Measurements from ENCODE around the gene SF1.

Gene SF1

DNA sequence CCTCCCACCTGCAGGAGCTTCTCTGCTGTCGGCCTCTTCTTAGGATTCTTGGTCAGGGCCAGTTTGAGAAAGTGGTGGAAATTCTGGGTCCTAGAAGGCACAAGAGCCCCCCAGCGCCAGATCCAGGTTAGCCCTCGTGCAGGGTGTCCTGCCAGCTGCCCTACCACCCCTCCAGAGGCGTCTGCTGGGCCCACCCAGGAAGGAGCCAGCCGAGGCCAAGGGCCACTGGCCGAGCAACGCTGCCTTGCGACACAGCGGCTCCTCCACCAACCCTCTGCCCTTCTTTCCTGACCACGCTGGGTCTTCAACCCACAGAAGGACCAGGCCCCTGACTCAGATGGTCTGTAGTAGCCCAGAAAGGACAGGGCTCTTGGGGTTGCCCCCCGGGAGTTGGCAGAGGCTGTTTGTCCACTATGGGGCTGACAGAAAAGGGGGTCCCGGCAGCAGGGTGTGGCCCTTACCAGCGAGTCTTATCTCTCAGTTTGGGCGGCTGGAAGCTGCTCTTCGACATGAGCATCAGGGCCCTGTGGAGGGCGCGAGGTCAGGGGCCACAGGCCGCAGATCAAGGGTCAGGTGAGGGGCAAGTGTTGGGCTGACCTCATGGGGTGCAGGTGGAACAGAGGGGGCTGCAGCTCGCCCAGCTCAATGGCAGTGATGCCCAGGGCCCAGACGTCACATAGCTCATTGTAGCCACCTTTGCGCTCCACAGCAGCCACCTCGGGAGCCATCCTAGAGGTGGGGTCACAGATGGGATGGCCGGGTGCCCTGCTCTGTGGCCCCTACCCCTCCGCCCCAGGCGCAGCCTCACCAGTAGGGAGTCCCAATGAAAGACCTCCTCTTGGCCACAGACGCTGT, 22.2 kb upstream of the SF1 start:
- H3K9me3 ChIP-seq (ENCODE audit: insufficient read depth, low read depth, low read length), result no peaks in the 10 kb centered on the region
- no peak overlapping the region for H2AK5ac ChIP-seq (ENCODE audit: low read length)
- H3K79me2 ChIP-seq (ENCODE audit: control insufficient read depth, insufficient read depth, low read length, poor library complexity), result no peaks in the 10 kb centered on the region
- H3K4me1 ChIP-seq (ENCODE audit: control insufficient read depth in 1 of 2, insufficient read depth in 2 of 2, low read length in 2 of 2), result peaks cover 8 to 15% of the 10 kb centered on the region in 2 experiments
- H4K12ac ChIP-seq (ENCODE audit: low read depth, low read length), result no peak overlapping the region
- no peak overlapping the region for H2AFZ ChIP-seq (ENCODE audit: insufficient read depth, low read length, poor library complexity)
- no peak overlapping the region for H4K91ac ChIP-seq (ENCODE audit: low read depth, low read length)
- H3K18ac ChIP-seq (ENCODE audit: low read length), result no peak overlapping the region
- H2BK5ac ChIP-seq (ENCODE audit: low read depth, low read length, poor library complexity), result no peak overlapping the region
- WGBS (ENCODE audit: extremely low coverage, insufficient coverage, insufficient read length), result no CpG with 5 or more reads among the region's 26 CpGs
- H3K14ac ChIP-seq (ENCODE audit: low read length), result no peak overlapping the region
- H3K4ac ChIP-seq (ENCODE audit: low read depth, low read length), result no peak overlapping the region
- H4K8ac ChIP-seq (ENCODE audit: low read depth, low read length), result no peak overlapping the region
- H3K9ac ChIP-seq (ENCODE audit: low read length), result no peak overlapping the region
- no peak overlapping the region for H3K23ac ChIP-seq (ENCODE audit: low read length)
- peaks cover 11% of the 10 kb centered on the region for H3K79me1 ChIP-seq (ENCODE audit: low read length)
- H3K27ac ChIP-seq (ENCODE audit: low read depth, low read length), result no peak overlapping the region
- H3K4me2 ChIP-seq (ENCODE audit: low read length), result no peak overlapping the region
- H2BK12ac ChIP-seq (ENCODE audit: low read length), result no peak overlapping the region
- no peak overlapping the region for H2BK120ac ChIP-seq (ENCODE audit: insufficient read depth, low read length, poor library complexity)
- no peak for DNase-seq
- H3K4me3 ChIP-seq (ENCODE audit: low read depth, low read length), result no peak overlapping the region
- peaks cover 44 to 47% of the 10 kb centered on the region in 2 experiments for H3K36me3 ChIP-seq (ENCODE audit: control insufficient read depth in 1 of 2, insufficient read depth in 2 of 2, low read length in 2 of 2)
- H3K27me3 ChIP-seq (ENCODE audit: insufficient read depth, low read length), result no peaks in the 10 kb centered on the region

DNA sequence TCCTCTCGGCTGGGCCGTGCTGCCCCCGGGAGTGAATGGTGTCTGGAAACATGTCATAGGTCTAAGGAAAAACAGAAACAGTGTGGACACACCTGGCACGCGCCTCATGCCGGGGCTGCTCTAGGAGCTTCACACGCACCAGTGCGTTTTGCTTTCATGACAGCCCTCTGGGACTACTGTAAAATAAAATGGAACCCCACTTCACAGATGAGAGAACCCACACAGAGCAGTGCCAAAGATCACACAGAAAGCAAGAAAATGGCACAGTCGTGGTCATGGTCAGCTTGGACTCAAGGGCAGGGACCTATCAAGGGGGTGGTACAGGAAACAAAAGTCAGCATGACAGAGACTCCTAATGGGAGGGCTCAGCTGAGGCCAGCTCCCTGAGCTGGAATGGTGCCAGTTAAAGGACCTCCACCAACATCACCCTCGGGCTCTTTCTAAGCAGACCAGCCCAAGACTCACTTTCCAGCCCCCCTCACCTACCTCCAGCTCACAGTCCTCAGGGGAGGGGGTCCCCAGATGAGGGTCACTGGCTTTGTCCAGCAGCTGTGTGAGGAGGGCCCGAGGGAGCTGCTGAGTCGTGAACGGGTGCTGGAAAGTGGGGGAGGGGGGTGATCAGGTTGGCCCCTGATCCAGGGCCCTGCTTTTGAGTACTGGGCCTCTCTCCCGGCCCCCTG, 21.4 kb upstream of the SF1 start:
- H3K27me3 ChIP-seq (ENCODE audit: insufficient read depth, low read length), result no peaks in the 10 kb centered on the region
- no CpG with 5 or more reads among the region's 14 CpGs for whole genome bisulfite sequencing (ENCODE audit: extremely low coverage, insufficient coverage, insufficient read length)
- no peak overlapping the region for H3K23ac ChIP-seq (ENCODE audit: low read length)
- peaks cover 36 to 39% of the 10 kb centered on the region in 2 experiments for H3K36me3 ChIP-seq (ENCODE audit: control insufficient read depth in 1 of 2, insufficient read depth in 2 of 2, low read length in 2 of 2)
- H4K91ac ChIP-seq (ENCODE audit: low read depth, low read length), result no peak overlapping the region
- H2BK12ac ChIP-seq (ENCODE audit: low read length), result no peak overlapping the region
- no peak overlapping the region for H3K9ac ChIP-seq (ENCODE audit: low read length)
- DNase-seq, result no peak
- no peaks in the 10 kb centered on the region for H3K79me2 ChIP-seq (ENCODE audit: control insufficient read depth, insufficient read depth, low read length, poor library complexity)
- no peak overlapping the region for H4K12ac ChIP-seq (ENCODE audit: low read depth, low read length)
- peaks cover 11% of the 10 kb centered on the region for H3K79me1 ChIP-seq (ENCODE audit: low read length)
- H2BK5ac ChIP-seq (ENCODE audit: low read depth, low read length, poor library complexity), result no peak overlapping the region
- no peak overlapping the region for H3K4me2 ChIP-seq (ENCODE audit: low read length)
- no peak overlapping the region for H2AFZ ChIP-seq (ENCODE audit: insufficient read depth, low read length, poor library complexity)
- no peak overlapping the region for H3K14ac ChIP-seq (ENCODE audit: low read length)
- no peak overlapping the region for H3K27ac ChIP-seq (ENCODE audit: low read depth, low read length)
- H2AK5ac ChIP-seq (ENCODE audit: low read length), result no peak overlapping the region
- no peak overlapping the region for H3K4me3 ChIP-seq (ENCODE audit: low read depth, low read length)
- no peak overlapping the region for H3K18ac ChIP-seq (ENCODE audit: low read length)
- H4K8ac ChIP-seq (ENCODE audit: low read depth, low read length), result no peak overlapping the region
- H3K4ac ChIP-seq (ENCODE audit: low read depth, low read length), result no peak overlapping the region
- no peak overlapping the region for H2BK120ac ChIP-seq (ENCODE audit: insufficient read depth, low read length, poor library complexity)
- no peaks in the 10 kb centered on the region for H3K9me3 ChIP-seq (ENCODE audit: insufficient read depth, low read depth, low read length)
- peaks cover 8 to 15% of the 10 kb centered on the region in 2 experiments for H3K4me1 ChIP-seq (ENCODE audit: control insufficient read depth in 1 of 2, insufficient read depth in 2 of 2, low read length in 2 of 2)

DNA sequence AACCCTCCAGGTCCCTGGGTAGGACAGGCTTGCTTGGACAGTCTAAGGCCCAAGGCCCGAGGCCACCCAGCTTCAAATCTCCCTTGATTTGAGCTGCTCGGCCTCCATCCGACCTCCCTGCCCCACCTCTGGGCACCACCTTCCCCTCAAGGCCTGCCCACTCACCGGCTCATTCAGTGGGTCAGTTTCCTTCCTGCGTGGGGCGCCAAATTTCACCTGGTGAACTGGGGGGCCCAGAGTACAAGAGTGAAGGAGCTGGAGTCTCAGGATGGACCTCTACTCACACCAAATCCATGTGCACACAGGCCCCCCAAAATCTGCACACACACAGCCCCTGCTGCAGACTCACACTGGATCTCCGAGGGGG, 20.9 kb upstream of the SF1 start:
- Histone ChIP-seq H3K4me1 (ENCODE audit: control insufficient read depth in 1 of 2, insufficient read depth in 2 of 2, low read length in 2 of 2) (peaks cover 8 to 14% of the 10 kb centered on the region in 2 experiments), H4K12ac (ENCODE audit: low read depth, low read length) (no peak overlapping the region), H4K8ac (ENCODE audit: low read depth, low read length) (no peak overlapping the region), H3K36me3 (ENCODE audit: control insufficient read depth in 1 of 2, insufficient read depth in 2 of 2, low read length in 2 of 2) (peaks cover 31 to 34% of the 10 kb centered on the region in 2 experiments), H2AFZ (ENCODE audit: insufficient read depth, low read length, poor library complexity) (no peak overlapping the region), H3K79me1 (ENCODE audit: low read length) (peaks cover 11% of the 10 kb centered on the region), H4K91ac (ENCODE audit: low read depth, low read length) (no peak overlapping the region), H3K18ac (ENCODE audit: low read length) (no peak overlapping the region), H2AK5ac (ENCODE audit: low read length) (no peak overlapping the region), H3K23ac (ENCODE audit: low read length) (no peak overlapping the region), H3K4ac (ENCODE audit: low read depth, low read length) (no peak overlapping the region), H3K27ac (ENCODE audit: low read depth, low read length) (no peak overlapping the region), H3K79me2 (ENCODE audit: control insufficient read depth, insufficient read depth, low read length, poor library complexity) (no peaks in the 10 kb centered on the region), H3K27me3 (ENCODE audit: insufficient read depth, low read length) (no peaks in the 10 kb centered on the region), H2BK120ac (ENCODE audit: insufficient read depth, low read length, poor library complexity) (no peak overlapping the region), H3K4me2 (ENCODE audit: low read length) (no peak overlapping the region), H3K14ac (ENCODE audit: low read length) (no peak overlapping the region), H3K4me3 (ENCODE audit: low read depth, low read length) (no peak overlapping the region), H3K9ac (ENCODE audit: low read length) (no peak overlapping the region), H3K9me3 (ENCODE audit: insufficient read depth, low read depth, low read length) (no peaks in the 10 kb centered on the region), H2BK12ac (ENCODE audit: low read length) (no peak overlapping the region), H2BK5ac (ENCODE audit: low read depth, low read length, poor library complexity) (no peak overlapping the region)
- no peak for DNase-seq
- no CpG with 5 or more reads among the region's 7 CpGs for WGBS (ENCODE audit: extremely low coverage, insufficient coverage, insufficient read length)

DNA sequence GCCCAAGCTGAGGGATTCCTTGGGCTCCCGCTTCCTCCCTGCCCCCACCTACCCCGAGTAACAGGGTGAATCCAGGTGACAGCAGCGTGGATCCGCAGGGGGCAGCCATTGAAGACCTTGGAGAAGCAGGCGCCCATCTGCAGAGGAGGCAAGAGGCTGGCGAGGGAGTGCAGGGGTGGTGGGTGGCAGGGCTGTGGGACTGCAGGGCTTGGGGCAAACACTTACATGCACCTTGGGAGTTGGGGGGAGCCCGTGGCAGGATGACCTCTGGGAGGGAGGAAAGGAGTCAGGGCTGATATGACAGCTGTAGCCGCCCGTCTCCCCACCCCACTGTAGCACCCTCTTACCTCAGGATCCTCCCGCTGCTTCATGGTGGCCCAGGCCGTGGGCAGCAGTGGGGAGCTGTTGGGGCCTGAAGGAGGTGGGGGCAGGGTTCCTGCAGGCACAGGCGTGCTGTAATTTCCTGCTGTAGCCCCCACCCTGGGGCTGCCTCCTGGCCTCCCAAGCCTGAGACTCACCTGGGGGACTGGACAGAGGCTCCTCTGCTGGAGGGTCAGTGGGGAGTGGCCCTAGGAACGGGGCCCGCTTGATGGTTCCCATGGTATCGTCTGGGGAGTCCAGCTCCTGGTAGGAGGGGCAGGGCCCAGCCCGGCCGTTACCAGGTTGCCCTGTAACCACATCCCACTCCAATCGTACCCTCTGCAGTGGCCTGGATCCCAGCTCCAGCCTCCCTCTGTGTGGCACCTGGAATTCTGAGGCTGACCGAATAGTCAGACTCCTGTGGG, 18.6 kb upstream of the SF1 start:
- no peak overlapping the region for H2AFZ ChIP-seq (ENCODE audit: insufficient read depth, low read length, poor library complexity)
- H3K18ac ChIP-seq (ENCODE audit: low read length), result no peak overlapping the region
- no peak overlapping the region for H4K91ac ChIP-seq (ENCODE audit: low read depth, low read length)
- H3K4ac ChIP-seq (ENCODE audit: low read depth, low read length), result no peak overlapping the region
- H3K4me3 ChIP-seq (ENCODE audit: low read depth, low read length), result no peak overlapping the region
- H3K4me1 ChIP-seq (ENCODE audit: control insufficient read depth in 1 of 2, insufficient read depth in 2 of 2, low read length in 2 of 2), result peaks cover 0 to 3% of the 10 kb centered on the region in 2 experiments
- no peak overlapping the region for H2BK120ac ChIP-seq (ENCODE audit: insufficient read depth, low read length, poor library complexity)
- H3K9ac ChIP-seq (ENCODE audit: low read length), result no peak overlapping the region
- no peak overlapping the region for H2BK5ac ChIP-seq (ENCODE audit: low read depth, low read length, poor library complexity)
- WGBS (ENCODE audit: extremely low coverage, insufficient coverage, insufficient read length), result no CpG with 5 or more reads among the region's 19 CpGs
- no peak overlapping the region for H3K27ac ChIP-seq (ENCODE audit: low read depth, low read length)
- no peak overlapping the region for H4K12ac ChIP-seq (ENCODE audit: low read depth, low read length)
- H2BK12ac ChIP-seq (ENCODE audit: low read length), result no peak overlapping the region
- H3K9me3 ChIP-seq (ENCODE audit: insufficient read depth, low read depth, low read length), result no peaks in the 10 kb centered on the region
- H3K14ac ChIP-seq (ENCODE audit: low read length), result no peak overlapping the region
- H3K79me1 ChIP-seq (ENCODE audit: low read length), result no peaks in the 10 kb centered on the region
- no peak overlapping the region for H3K4me2 ChIP-seq (ENCODE audit: low read length)
- H3K27me3 ChIP-seq (ENCODE audit: insufficient read depth, low read length), result no peaks in the 10 kb centered on the region
- no peak overlapping the region for H2AK5ac ChIP-seq (ENCODE audit: low read length)
- H3K79me2 ChIP-seq (ENCODE audit: control insufficient read depth, insufficient read depth, low read length, poor library complexity), result no peaks in the 10 kb centered on the region
- DNase-seq, result no peak
- no peak overlapping the region for H3K23ac ChIP-seq (ENCODE audit: low read length)
- peaks cover 32 to 34% of the 10 kb centered on the region in 2 experiments for H3K36me3 ChIP-seq (ENCODE audit: control insufficient read depth in 1 of 2, insufficient read depth in 2 of 2, low read length in 2 of 2)
- no peak overlapping the region for H4K8ac ChIP-seq (ENCODE audit: low read depth, low read length)

All from trophoblast cell (in vitro differentiated cells and primary cell).